Hepatic stellate cell (primary cell): Measurements from ENCODE around the gene NDST4.

Experiments
- DNase-seq: peaks from one replicate; pipeline ENCODE4 v3.0.0; 2011; ENCODE audit warnings: low spot score

Gene NDST4

GRCh38 chr4:115113506-115114106 is at the start of gene NDST4:
TSS of gene NDST4 (minus strand) at chr4:115113620. CDS start at chr4:115077036, 36,584 bp downstream.
- DNase-seq = no peak

DNA sequence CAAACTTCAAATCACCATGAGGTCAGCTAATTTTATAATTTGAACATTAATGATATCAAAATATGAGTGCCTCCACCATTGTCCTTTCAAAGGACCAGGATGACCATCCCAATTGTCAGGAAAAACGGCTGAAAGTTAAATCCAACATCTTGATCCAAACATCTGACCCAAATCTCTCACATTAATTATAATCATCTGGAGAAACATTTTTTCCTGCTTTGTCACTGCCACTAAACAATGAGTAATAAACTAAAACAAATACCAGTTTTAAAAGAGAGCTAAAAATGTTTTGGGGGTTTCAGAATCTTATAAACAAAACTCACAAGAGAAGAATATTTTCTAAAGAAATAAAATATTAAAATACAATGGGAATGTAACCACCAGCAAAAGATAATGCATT is 45.7 kb upstream of the NDST4 start:
- no peak for DNase-seq

- DNase-seq = no peak
Observed at GRCh38 chr4:115158296-115158695, 44.9 kb upstream of the NDST4 start.

DNA sequence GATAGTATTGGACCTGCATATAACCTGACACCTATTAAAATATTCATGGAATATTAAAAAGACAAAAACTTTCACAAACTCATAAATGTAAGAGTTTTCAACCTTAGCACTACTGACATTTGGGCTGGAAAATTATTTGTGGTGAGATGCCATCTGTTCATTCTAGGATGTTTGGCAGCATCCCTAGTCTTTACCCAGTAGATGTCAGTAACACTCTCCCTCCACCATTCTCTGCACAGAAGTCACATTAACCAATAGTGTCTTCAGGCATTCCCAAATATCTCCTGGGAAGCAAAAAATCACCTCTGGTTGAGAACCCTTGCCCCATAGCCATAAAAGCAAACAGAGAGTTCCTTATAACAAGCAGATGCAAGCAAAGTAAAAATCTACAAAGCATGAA is 41.4 kb upstream of the NDST4 start:
- no peak for DNase-seq

DNA sequence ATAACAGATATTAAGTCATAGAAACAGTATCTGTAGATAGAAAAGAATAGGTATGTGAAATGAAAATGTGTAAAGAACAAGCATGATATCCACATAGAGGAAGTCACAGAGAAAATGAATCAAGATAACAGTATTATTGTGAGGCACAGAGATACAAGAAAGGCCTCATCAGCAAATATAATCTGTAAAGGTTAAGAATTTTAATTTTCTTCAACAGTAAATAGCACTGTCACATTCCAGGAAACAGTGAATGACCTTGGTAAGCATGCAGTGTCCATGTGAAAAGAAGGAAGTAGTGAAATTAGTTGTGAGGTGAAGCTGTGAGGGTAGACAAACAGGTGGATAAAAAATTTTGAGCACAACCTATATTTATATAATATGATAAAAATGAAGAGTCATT is 39.5 kb upstream of the NDST4 start:
- no peak for DNase-seq

DNA sequence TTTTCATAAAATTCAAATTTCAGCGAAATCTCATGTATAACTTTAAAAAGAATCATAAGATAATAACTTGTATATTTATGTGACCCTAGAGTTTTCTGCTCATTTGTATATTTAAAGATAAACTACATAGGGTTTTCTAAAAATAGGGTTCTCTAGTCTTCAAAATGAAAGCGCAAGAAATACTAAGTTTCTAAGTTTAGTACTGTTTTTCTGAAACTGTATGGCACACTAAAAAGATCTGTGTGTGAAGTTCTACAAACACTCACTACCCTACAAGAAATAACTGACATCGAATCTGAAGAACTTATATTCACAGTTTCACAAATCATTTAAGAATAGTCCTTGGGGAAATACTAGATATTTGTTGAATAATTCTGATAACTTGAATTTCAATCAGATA is 38.7 kb upstream of the NDST4 start:
- DNase-seq = no peak

- no peak for DNase-seq
Observed at GRCh38 chr4:115149106-115149505, 35.7 kb upstream of the NDST4 start.

DNA sequence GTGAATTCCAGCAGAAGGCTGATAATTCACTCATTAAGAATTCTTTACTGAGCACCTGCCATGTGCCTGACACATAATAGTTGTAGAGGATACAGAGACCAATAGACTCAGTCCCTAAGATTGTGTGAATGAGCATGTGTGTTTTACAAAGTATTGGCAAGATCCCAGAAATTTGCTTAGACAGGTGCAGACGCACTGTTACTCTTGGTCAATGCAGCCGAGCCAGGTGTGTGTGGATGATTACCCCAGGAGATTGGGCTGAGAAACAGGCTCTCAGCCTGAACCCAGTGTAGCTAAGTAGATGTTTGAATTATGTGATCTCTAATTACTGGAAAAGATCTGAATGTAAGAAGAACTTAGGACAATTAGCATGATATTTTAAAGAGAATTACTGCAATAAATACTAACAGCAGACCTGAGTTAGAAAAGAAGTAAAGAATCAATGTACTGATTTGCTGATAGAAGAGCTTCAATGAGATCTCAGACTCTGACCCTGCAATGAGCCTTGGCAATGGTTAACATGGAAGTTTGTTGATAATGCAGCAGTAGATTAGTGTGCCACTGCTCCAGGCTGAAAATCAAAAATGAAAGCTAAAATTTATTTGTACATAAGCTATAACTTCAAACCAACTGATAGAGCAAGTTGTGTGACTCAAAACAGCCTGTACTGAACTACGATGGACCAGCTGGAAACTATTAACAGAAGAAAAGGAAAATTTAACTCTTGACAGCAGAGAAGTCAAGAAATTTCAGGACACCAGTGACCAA is 32.2 kb upstream of the NDST4 start:
- DNase-seq = no peak

DNA sequence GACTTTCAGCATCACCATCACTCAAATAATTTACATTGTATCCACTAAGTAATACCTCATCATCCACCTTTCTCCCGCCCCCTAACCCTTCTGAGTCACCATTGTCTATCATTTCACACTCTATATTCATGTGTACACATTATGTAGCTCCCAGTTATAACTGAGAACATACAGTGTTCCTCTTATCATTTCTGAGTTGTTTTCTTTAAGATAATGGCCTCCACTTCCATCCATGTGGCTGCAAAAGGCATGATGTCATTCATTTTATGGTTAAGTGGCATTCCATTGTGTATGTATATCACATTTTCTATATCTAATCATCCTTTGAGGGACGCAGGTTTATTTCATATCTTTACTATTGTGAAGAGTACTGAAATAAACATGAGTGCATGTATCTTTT is 14.6 kb upstream of the NDST4 start:
- DNase-seq = no peak

- DNase-seq = no peak
Observed at GRCh38 chr4:115126491-115126890, 13.1 kb upstream of the NDST4 start.

DNA sequence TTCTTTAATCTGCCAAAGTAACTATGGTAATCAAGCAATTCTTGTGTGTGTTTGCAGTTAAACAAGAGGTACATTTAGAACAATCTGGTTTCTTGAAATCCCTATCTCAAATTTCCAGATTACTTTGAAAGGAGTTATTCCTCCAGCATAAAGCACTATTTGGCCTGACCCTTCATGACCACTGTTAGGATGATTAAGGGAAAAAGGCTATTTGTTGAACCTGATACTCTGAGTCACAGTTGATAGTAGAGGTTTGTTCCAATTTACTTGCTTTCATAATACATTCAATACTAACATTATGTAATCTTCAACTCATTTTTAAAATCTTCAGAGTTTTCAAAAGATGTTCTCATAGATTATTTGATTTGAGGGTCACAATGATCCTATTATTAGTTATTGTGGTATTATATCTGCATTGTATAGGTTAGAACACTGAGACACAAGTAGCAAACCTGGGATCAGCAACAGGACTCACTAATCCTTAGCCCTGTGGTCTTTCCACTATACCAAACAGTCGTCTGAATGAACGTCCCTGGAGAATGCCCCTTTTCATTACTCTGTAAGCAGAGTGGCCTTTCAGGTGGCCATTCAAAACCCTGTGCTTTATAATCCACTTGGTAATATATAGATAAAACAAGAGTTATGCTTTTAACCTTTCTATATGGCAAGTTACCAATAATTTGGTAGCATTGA is 8.1 kb upstream of the NDST4 start:
- no peak for DNase-seq

DNA sequence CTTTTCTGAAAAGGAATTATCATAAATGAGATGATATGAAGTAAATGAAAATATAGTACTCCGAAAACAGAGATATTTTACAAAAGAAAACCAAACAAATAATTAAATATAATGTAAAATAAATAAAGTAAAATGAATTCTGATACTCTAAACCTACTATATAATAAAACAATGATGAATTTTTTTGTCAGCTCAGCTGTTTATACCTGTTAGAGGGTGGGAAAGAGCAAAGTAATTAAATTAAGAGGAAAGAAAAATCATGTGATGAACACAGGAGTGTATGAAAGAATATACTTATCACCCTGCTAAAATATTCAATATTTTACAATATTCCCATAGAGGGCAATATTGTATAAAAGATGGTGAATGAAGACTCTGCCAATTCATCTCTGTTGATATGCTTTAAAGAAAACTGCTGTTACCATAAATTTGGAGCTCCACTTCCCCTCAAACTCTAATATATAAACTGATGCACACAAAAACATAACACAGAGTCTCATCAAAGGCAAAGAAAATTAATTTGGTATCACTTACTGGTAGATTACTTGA is 6.5 kb upstream of the NDST4 start:
- DNase-seq = no peak

- DNase-seq = no peak
Observed at GRCh38 chr4:115117651-115118050, 4.2 kb upstream of the NDST4 start.

- DNase-seq = no peak
Observed at GRCh38 chr4:115110191-115111181, 2.9 kb downstream of the NDST4 start.

DNA sequence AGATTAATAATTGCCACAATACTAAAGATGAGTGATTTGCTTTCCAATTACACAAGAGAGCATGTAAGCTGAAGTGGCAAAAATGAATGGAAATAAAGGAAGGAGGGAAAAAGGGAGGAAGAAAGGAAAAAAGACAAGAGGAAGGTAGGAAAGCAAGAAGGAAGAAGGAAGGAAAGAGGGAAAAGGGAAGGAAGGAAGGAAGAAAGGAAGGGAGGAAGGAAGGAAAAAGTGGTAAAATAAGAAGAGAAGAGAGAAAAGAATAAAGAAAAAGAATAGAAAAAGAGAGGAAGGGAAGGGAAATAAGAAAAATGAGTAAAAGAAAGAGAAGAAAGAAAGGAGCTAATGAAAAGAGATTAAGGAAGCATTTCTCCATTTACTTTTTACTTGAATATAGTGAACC is 4.6 kb downstream of the NDST4 start:
- no peak for DNase-seq

- DNase-seq = no peak
Observed at GRCh38 chr4:115107411-115107810, 6.0 kb downstream of the NDST4 start.

GRCh38 chr4:115101675-115102074 is 11.7 kb downstream of the NDST4 start:
- DNase-seq = no peak

DNA sequence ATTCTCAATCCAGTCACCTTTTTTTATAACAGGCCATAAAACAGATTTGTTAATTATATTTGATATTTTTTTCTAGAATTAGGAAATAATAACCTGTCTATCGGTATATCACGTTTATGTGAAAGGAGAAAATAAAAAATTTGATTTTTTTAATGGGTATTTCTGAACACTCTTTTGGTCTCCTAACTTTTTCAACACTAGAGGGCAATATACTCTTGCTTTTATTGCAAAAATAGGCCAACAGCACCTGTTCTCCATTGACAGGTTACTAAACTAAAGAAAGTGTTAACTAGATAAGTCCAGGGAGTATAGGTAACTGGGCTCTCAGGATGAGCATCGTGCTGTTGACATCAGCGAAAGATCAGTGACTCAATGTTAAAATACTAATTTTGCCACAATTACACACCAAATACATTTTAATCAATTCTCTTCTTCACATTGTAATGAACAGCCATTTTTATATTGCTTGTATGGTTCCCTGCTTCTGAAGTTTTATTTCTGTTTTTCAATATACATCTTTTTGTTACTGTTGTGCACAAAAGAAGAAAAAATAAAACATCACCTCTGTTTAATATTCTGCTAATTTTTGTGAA is 22.8 kb downstream of the NDST4 start:
- DNase-seq = no peak

- no peak for DNase-seq
Observed at GRCh38 chr4:115082633-115083032, 30.8 kb downstream of the NDST4 start.

DNA sequence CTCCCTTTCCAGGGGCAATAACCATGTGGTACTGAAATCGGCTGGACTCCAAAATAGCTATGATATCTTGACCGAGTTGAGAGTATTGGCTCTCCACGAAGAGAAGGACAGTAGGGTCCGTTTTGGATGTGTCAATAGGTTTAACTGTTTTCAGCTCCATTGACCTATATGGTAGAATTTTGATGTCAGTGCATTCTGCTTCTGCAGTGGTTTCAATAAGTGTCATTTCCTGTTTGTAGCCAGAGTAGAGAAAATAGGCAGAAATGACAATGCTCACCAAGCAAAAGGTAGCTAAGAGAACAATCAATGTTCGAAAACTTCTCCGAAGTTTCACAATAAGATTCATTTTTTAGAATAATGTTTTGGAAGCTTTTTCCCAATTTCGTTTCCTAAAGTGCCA is 36.7 kb downstream of the NDST4 start:
- DNase-seq = no peak

DNA sequence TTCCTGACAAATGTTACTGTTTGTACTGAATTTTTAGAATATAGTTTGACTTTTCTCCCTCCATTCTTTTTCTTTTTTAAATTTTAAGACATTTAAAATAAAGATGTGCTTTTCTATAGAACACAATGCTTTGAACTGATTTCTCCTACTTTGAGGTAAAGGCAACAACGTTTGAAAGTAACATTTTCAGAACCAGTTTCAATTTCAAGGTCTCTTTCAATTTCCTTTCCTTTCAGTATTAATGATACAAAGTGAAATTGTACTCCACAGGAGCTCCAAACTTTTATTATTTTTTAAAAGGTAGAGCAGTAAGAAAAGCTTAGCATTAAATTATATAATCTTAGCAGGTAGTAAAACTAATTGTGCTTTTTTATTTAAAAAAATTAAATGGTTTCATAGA is 54.9 kb downstream of the NDST4 start:
- DNase-seq = no peak
